GM18505 (cell line): Measurements from ENCODE around the gene MTMR8.

Source experiments
- ATAC-seq: cut with Tn5 transposase; IDR thresholded peaks from one replicate; pipeline ENCODE4 v1.9.1; 2021; ENCODE audit not compliant: unreplicated experiment
- POLR2A ChIP-seq: IDR thresholded peaks from 4 replicates; pipeline ENCODE4 v1.6.1; 2011; ENCODE audit warnings: borderline replicate concordance; ENCODE audit not compliant: insufficient read depth, insufficient read length; ENCODE audit errors: extremely low read depth

MTMR8 gene

GRCh38 chrX:64377753-64378152 is 17.5 kb downstream of the MTMR8 start:
- no peak for ATAC-seq
- no peak for TF ChIP-seq POLR2A

- TF ChIP-seq POLR2A: no peak
- ATAC-seq: no peak
Measured at GRCh38 chrX:64352081-64352480, 43.2 kb downstream of the MTMR8 start.

DNA sequence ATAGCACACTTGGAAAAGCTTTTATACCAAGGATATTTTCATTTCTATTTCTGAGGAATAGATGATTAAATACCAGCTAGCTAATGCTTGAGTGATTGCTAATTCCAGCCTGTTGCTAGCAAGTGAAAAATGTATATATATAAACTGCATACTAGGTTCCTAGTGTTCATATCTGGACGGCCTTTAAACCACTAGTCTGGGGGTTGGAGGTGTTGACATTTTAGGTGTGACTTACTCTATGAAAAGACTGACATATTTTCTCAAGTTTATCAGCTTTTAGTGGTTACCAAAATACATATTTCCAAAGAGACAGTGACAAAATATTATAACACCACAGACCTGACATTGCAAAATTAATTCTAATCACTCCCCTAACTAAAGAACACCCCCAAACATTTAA is 44.7 kb downstream of the MTMR8 start:
- no peak for ATAC-seq

GRCh38 chrX:64350047-64350446 is 45.2 kb downstream of the MTMR8 start:
- ATAC-seq: no peak
- no peak for TF ChIP-seq POLR2A

More for the DNA sequence above, 44.7 kb downstream of the MTMR8 start:
- no peak for TF ChIP-seq POLR2A

DNA sequence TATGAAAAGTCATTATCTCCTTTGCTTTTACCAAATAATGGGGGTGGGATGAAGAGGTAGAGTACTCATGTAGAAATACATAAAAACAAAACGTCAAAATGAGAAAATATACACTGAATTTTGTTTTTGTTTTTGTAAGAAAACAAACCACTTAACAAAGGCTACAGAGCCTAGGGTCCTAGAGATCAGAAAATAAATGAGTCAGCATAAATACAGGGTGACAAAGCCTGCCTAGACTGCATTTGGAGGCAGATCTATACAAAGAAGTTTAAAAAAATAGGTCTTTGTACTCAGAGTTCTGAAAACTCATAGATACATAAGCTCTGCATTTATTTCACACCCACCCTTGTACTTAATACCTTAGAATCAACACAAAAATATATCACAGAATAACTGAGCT is 52.4 kb downstream of the MTMR8 start:
- no peak for ATAC-seq
- no peak for TF ChIP-seq POLR2A

DNA sequence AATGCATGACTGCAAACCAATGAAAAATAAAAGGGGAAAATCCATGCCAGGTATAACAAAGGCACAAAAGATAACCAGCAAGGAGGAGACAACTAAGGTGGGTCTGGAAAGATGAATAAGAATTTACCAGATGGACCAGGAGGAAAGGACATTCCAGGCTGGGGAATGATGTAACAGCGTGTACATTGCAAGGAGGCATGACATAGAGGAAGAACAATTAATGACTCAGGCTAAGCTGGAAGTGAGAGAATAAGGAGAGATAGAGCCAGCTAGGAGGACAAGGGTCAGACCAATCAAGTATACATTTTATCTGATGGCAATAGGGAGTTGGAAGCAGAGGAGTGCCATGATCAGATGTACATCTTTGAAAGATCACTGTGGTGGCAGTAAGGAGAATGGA is 57.0 kb downstream of the MTMR8 start:
- no peak for ATAC-seq
- TF ChIP-seq POLR2A: no peak

GRCh38 chrX:64334467-64334866 is 60.8 kb downstream of the MTMR8 start:
- no peak for ATAC-seq
- no peak for TF ChIP-seq POLR2A

DNA sequence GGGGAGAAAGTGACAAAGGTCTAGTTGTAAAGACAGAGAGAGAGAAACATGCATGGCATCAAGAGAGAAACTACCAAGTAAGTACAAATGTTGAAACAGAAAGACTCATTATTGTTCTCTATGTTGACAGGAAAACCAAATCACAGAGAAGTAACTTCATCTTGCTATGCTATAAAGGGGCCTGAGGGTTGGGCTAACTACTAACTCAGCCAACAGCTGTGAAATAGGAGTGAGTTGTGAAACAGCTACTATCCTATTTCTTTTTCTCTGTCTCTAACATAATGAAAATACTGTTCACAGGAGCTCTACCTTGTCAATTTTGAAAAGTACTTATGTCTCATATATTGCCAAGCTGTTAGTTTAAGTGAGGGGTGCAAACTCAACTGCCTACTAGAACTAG is 65.0 kb downstream of the MTMR8 start:
- no peak for TF ChIP-seq POLR2A
- ATAC-seq: no peak

- ATAC-seq: no peak
- TF ChIP-seq POLR2A: no peak
Measured at GRCh38 chrX:64321507-64321906, 73.7 kb downstream of the MTMR8 start.

DNA sequence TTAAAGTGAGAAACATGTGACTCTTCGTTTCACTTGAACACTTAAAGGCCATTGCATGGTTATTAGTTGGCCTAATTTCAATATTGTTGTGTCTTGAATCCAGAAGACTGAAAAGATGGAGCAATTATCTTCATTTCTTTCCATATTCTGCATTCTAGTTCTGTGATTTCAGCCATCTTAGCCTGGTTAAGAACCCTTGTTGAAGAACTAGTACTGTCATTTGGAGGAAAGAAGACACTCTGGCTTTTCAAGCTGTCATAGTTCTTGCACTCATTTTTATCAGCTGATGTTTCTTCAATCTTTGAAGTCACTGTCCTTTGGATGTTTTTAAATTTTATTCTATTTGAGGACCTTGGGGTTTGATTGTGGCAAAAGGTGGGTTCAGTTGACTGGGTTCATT is 81.6 kb downstream of the MTMR8 start:
- ATAC-seq: no peak
- no peak for TF ChIP-seq POLR2A

GRCh38 chrX:64306712-64307111 is 88.5 kb downstream of the MTMR8 start:
- TF ChIP-seq POLR2A: no peak
- no peak for ATAC-seq

GRCh38 chrX:64291123-64291522 is 104.1 kb downstream of the MTMR8 start:
- TF ChIP-seq POLR2A: no peak
- no peak for ATAC-seq

GRCh38 chrX:64265265-64265664 is 130.0 kb downstream of the MTMR8 start:
- ATAC-seq: no peak
- no peak for TF ChIP-seq POLR2A

DNA sequence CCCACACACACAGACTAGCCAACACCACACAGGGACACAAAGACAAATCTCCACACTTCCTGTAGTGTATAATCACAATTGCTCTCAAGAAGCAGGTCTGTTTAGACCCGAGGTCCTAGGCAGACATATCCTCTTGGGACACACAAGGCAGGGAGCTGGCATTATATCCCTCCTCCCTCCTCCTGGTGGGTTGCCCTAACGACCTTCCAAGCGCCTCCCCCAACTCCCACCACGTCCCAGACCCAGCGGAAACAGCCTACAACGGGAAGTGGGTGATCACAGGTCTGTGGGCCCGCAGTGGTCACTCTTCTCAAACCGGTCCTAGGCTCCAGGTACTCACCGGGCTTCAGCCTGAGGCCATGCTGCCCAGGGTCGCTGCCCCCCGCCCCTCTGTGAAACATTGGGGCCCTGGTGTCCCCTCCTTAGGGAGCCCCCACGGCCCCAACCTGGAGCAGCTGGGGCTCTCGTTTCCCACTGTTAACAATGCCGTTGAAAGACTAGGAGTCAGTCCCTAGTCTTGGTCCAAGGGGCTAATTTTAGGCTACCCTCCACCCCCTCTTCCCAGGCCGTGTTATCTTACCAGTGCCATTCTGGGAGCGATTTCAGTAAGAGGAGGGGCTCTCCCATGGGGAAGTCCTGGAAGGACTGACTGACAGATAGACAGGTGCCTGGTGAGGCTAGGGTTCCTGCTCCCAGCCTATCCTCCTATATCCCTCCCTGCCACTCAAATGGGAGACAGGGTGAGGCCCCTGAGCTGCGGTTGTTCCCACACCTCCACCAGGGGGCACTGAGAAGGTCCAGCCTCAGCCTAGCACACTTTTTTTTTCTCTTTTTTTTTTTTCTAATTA is 164.9 kb downstream of the MTMR8 start, which contains the start of gene ASB12:
Gene ASB12 (minus strand): TSS at position 485 of the 848 bp plus-strand sequence. CDS start 4,957 bp downstream, outside the sequence.
- TF ChIP-seq POLR2A: no peak
- ATAC-seq: no peak

DNA sequence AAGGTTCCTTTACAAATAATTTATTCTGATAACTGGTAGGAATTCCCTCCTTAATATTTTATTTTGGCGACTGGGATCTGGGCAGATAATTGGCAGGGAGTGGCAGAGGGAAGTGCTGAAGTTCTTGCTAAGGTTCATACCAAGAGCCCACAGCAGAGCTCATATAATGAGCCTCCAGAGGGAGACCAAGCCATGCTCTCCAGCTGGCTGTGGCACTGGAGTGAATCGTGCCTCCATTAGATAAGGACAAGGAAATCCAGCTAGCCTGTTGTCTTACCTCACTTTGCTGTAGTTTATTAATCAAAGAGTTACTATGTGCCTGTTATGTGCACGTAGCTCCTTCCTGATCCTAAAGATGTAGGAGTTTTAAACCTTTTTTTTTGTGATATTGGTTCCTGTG is 166.1 kb downstream of the MTMR8 start:
- no peak for ATAC-seq
- no peak for TF ChIP-seq POLR2A
